GM19463 (cell line): Measurements from ENCODE around the gene AMZ1.
"Not testable (repeated sequence)": the region's sequence is repeated elsewhere in the genome, so short reads cannot be mapped to it uniquely, and the experiment has no call there.

Experiments used
- ATAC-seq: cut with Tn5 transposase; IDR thresholded peaks from one replicate; pipeline ENCODE4 v1.9.1; 2021; ENCODE audit warnings: mild to moderate bottlenecking, moderate library complexity; ENCODE audit not compliant: unreplicated experiment

Gene AMZ1

DNA sequence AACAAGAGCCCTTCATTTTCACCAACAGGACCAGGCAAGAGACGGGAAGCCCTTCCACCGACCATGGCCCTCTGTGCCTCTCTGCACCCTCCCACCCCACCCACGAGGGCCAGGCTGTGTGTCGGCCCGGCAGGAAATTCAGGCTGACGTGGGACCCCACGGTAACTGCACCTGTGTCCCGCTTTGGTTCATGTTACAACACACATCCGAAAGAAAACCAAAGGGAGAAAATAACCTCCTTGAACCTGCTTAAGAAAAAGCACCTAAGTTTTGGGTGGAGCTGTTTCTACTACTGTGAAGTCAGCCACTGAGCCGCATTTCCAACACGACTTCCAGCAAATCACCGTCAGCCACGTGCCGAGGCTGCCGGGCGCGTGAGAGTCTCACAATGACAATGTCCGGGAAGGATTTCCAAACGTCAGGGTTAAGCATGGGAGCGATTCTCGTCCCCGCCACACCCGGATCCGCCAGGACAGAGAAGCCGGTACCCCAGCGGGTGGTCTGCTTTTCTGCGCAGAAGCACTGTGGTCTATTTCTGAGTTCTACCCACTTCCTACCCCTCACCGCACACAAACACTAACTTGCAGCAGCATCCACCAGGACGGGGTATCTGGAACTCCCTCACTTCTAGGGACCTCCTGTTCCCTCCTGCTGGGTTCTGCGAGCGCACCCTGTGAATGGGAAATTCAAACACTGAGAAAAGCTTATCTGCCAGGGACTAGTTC, 36.6 kb downstream of the AMZ1 start:
- ATAC-seq = no peak

DNA sequence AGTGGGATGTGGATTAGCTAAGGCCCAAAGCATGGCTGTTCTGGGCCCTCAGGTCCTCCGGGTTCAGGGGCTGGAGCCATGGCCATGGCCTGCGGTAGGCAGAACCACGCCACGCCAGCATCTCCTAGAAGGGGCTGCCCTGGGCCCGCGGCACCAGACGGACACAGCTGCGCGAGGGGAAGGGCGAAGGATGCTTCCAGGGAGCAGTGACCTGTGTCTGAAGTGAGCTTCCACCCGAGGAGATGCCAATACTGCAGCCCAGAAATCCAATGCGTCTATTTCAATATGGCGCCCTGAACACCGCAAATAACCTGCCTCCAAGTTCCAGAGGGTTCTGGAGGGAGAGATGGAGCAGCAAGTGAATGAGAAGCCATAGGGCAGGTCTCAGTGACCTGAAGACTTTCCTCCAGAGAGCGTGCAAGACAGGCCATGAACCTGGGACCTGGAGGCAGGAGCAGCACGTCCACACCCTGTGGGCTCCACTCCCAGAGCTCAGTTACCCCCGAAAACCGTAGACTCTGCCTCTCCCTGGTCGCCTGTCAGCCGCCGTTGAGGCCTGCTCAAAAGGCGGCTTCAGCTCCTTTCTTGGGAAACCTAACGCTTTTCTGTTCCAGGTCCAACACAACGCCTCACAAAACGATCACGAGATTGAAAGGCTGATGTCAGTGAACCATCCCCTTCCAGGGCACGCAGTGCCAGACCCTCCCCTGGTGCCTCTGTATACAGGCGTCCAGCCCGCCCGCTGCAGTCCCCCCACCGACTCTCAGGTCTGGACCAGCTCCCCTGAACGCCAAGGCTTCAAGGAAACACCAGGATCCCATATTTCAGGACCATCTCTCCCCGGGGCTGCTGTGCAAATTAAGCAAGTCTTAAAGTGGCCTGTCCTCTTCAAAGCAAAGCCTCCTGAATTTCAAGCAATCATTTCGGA, 37.4 kb downstream of the AMZ1 start:
- no peak for ATAC-seq

DNA sequence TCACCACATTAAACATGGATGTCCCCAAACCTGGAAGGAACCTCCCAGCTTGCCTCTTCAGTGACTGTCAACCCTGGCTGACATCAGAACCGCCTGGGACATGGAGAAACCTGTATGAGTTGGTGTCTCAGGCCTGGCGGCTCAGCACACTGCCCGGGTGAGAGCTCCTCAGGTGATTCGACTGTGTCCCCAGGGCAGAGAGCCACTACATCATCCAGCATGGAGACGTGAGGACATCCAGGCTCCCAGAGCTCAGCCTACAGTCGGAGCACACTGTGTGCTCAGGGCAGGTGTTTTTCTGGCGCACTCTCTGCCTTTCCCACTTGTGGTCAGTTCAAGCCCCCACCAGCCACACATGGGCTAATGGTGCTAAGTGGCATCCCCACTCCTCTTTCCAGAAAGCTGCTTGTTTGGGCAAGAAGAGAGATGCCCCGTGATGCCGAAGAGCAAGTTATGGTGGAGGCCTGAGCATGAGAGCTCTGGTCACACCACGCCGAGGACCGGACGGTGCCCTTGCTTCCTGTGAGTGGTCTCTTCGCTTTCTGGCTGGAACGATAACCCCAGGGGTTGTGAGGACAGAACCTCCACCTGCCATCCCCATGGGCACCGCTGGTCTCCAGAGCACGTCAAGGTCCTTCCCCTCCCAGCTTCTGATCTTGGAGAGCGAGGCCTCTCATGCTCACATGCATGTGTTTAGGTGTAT, 38.5 kb downstream of the AMZ1 start:
- no peak for ATAC-seq

DNA sequence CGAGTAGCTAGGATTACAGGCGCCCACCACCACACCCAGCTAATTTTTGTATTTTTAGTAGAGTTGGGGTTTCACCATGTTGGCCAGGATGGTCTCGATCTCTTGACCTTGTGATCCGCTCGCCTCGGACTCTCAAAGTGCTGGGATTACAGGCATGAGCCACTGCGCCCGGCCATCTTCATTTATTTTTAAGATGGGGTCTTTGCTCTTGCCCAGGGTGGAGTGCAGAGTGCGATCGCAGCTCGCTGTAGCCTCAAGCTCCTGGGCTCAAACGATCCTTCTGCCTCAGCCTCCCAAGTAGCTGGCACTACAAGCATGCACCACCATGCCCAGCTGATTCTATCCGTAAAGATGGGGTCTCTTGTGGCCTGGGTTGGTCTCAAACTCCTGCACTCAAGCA, 39.2 kb downstream of the AMZ1 start:
- not testable (repeated sequence) for ATAC-seq

DNA sequence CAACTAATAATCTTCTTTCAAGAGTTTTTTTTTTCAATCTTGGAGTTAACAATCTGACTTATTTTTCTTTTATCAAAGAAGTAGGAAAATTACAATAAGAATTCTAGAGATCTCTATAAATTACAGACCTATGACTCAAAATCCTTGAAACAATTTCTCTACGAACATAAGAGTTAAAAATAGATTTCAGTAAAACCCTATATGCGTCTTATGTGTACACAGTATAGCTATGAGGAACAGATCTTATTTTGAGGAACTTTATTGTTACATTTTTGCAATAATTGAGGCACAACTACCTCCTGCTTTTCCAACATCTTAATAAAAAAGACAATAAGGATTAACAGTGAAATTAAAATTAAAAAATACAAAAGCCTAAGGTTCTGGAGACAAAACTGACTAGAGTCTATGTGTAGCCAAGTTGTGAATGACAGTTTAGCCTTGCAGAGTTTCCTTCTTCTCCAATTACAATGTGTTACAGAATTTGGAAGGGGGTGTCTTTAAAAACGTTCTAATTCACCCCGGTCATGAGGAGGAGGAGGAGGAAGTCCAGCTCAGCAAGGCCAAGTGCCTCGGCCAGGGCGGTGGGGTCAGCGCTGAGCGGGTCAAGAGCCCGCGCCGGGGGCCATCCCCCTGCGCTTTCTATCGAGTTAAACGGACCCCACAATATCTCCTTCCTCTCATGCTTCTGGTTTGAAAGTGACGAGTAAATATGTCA, 40.5 kb downstream of the AMZ1 start:
- ATAC-seq = no peak

DNA sequence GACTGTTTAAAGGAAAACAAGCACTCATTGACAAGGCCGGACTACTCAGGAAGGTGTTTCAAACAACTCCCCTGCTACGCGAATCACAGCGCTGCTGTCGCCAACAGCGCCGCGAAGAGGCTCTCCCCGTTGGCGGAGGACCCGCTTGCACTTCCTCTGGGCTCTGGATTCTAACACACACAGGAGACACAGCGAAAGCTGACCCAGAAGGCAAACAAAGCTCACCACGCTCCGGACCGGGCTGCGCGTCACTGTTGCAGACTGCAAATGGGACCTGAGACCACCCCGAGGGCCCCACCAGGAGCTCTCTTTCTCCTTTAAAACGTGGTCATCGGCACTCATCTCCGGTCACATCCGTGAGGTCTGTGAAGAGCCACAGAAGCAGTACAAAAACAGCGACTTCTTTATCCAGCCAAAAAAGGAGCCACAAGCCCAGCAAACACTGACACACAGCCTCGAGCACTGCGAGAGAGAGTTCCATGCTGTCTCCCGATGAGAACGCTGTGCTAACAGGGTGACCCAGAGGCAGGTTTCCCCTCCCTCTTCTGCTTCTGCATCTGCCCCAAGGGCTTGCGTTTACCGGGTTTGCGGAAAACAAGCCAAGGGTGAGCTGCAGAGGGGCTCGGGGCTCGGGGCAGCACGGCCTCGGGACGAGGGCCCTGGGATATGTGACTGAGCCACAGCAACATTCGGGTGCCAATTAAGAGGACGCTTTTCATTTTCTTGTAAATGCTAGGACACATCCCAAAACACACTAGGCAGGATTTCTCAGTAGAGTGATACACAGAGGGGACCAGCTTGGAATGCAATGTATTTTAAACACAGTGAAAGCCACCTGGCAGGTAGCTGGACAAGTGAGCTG, 41.3 kb downstream of the AMZ1 start:
- no peak for ATAC-seq

DNA sequence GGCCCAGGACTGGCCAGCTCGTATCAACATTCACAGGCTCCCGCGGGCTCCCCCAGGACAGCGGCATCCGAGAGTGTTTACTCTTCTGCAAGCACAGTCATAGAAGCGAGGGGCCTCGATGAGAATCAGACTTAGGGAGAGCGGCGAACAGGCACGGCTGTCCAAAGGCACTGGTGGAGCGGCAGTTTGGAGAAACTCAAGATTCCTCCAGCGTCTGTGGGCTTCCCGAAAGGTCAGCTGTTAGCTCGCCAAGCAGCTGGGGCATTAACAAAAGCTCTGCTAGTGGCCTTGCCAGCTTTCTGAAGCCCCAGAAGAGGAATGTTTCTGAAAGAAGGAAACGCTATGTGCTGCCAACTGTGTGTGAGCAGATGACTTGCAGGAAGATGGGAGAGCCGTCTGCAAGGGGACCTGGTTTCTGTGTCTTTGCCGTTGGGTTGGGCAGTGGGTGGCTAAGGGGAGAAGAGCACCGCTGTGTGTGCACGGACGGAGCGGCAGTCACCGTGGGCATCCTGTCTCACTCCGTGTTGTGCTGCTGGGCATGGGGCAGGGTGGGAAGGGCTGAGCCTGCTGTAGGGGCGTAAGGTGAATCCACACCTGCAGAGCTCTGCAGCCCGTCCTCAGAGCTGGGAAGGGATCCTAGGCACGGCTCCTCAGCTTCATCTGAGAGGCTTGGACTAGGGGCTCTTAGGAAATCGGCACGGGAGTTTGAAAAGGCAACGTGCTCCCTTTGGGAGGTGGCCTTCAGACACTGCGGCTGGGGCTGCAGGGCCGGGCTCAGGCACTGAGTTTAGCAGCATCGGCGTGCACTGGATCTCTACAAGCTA, 42.1 kb downstream of the AMZ1 start:
- no peak for ATAC-seq

DNA sequence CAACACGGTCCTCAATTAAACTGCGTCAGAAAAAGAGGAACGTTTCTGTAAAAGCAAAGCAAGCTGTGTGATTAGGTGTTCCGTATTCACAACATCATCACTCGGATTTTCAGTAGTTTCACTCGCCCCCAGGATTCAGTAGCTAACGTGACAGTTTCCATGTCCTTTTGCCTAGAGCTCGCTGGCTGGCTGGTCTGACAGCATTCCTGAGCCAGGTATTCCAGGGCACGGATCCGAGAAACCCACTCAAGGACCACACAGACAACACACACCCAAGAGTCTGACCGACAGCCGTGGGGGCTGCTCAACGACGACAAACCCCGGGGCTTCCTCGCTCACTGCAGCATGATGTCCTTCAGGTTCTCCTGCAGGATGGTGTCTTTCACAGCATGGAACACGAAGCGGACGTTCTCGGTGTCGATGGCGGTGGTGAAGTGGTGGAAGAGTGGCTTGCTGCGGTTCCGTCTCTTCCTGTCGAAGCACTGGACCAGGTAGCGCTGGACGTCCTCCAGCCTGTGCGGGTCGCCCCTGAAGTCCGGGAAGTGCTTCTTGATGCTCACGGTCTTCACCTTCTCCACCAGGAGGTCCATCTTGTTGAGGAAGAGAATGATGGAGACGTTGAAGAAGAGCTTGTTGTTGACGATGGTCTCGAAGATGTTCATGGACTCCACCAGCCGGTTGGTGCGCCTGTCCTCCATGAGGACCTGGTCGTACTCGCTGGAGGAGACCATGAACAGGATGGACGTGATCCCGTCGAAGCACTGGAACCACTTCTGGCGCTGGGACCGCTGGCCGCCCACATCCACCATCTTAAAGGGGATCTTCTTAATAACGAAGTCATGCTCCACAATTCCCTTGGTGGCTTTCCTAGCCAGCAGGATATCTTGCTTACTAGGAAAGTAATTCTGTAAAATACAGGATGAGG, 43.1 kb downstream of the AMZ1 start:
- no peak for ATAC-seq

DNA sequence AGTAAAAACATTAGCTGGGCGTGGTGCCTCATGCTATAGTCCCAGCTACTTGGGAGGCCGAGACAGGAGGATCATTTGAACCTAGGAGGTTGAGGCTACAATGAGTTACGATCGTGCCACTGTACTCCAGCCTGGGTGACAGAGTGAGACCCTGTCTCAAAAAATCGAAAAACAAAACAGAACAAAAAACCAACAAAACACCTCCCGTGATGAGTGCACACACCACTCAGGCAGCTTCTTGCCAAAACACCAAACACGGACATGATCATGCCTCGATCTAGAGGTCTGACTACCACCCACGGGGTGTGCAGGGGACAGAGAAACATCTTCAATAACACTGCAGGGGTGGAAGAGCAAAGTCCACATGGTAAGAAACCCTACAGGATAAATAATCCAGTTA, 44.4 kb downstream of the AMZ1 start:
- ATAC-seq = no peak

DNA sequence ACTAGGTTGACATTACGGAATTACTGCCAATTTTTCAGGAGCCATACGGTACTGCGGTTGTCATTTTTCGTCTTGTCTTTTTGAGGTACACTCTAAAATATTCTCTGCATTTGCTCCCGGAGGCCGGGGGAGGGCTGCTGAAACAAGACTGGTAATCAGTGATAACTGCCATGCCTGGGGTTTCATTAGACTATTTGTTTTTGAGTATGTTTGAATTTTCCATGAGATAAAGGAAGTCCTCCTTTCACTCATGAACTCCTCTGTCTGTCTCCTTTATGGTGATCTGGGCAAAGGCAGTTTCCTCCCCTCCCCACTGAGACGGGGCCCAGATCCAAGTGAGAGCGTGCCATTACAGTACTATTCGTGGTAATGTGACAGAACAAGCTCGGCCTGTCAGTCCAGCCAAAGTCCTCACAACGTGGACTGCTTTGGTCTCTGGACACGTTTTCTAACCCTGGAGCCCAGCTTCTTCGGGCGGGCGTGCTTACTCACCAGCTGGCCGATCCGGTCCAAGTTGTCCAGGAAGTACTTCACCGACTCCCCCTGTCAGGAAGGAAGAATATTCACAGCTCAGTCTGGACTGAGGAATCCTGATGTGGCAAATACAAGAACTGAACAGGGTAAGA, 45.1 kb downstream of the AMZ1 start:
- ATAC-seq = no peak

DNA sequence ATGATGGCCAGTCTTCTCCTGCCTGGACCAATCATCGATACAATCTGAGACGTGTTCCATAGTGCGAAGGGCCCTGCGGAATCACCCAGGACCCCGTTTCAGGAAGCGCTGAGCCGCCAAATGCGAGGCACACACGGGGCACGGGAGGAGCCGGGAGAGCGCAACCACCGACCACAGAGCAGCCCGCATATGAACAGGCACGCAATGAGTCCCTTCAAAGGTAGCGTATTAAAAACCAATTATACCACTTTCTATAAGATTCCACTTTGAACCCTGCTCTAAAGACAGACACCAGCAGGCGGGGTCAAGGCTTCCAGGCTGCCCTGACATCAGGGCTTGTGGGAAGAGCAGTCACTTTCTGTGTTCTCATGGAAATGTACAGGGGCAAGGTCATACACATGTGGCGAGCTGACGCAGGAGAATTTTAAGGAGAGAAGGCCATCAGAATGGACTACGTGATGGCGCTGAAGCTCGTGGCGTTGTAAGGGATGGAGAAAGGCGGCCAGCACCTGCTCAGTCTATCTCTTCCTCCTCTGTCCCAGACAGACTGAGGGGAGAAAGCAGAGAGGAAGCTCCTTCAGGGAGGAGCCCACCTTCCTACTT, 46.2 kb downstream of the AMZ1 start:
- ATAC-seq = no peak

DNA sequence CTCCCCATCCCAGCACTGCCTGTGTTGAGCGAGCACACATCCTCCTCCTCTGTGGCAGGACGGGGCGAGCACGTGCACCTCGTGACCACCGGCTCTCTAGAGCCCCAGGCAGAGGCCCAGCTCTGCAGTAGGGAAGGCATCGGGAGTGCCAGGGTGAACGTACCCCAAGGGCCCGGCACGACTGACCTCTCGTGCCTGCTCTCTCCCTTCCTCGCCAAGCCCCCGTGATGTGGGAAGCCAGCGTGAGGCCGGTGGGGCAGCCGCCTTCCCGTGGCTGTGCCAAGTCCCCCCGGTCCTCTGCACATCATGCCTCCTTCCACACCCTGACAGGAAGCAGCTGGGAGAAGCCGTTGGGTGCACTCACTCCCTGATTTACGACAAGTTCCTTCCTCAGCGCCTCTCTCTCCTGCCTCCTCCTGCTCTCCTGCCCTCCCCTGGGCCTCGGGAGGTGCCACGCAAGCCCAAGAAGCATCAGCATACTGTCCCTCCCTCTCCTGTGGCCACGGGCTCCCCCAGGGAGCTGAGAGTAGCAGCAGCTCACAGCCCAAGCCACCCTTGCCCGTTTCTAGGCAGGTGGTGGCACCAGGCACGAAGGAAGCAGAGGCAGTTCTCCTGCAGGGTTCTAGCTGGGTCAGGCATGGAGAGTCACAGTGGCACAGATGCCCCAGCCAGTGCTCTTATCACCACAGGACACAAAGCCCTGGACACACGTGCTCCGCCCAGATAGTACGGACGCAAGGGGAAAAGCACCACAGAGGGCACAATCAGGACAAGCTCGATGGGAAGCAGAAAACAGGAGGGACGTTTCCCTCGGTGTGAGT, 47.0 kb downstream of the AMZ1 start:
- no peak for ATAC-seq

DNA sequence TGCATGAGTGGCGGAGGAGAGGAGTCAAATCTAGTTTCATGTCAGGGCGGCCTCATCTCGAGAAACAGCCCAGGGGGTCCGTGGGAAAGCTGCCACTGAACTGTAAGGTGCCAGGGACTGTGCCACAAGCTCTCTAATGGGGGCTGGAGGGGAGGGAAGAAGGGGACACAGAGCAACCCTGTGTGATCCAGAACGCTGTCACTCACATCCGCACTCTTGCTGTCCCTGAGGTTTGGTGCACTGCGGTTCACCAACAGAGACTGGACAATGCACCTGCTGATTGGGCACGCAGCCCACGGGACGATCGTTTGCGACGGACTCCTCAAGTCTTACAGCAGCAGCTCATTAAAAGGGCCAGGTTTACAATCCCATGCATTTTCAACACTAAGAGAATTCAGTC, 47.7 kb downstream of the AMZ1 start:
- no peak for ATAC-seq

DNA sequence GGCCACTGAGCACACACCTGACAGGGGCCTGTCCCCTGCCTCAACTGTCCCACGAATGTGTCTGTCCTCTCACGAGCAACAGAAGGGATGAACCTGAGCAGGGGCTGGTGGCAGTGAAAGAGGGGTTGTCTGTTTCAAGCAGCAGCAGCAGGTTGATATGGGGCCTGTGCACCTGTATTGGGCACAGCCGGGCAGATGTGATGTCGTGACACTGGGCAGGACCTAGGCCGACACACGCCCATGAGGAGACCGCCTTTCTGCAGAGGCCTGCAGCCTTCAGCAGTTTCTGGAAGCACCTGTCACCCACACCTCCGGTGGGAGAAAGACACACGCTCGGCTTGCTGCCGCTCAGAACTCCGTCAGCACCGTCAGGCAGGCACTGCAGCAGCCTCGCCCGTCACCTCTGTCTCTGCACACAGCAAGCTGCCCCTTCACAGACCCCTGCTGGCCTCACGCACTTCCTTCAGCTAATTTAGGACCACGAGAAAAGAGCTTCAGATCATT, 48.5 kb downstream of the AMZ1 start:
- ATAC-seq = no peak

DNA sequence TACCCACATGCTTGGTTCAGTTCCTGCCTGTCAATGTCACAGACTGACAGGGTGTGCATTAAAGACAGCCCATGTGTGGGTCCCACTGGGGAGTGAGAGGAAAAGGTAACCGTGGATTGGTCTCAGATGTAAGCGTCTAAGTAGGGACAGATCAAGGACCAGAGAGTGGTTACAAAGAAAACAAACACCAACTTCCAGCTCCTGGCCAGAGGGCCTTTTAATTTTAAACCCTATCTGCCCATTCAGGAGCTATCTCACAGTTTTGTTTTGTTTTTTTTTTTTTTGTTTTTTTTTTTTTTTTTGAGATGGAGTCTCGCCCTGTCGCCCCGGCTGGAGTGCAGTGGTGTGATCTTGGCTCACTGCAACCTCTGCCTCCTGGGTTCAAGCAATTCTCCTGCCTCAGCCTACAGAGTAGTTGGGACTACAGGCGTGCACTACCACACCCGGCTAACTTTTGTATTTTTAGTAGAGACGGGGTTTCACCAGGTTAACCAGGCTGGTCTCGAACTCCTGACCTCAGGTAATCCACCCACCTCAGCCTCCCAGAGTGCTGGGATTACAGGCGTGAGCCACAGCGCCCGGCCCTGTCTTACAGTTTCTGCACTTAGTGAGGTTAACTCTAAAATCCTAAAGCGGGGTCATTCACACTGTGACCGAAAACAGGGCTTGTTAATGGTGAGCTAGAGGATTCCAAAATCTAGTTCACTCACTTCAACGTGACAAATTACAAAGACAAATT, 49.2 kb downstream of the AMZ1 start:
- not testable (repeated sequence) for ATAC-seq
